HUES6 (cell line): ENCODE measurements around the gene ZSCAN21.
"Not testable (repeated sequence)": the region's sequence is repeated elsewhere in the genome, so short reads cannot be mapped to it uniquely, and the experiment has no call there.

Experiments used
- H3K27ac ChIP-seq: 2 replicates; pipeline ENCODE4 v1.7.0; 2013; ENCODE audit warnings: low read depth, mild to moderate bottlenecking, low read length, inconsistent platforms
- H3K27me3 ChIP-seq: 2 replicates; pipeline ENCODE4 v1.6.1; 2013; ENCODE audit warnings: low read length; ENCODE audit not compliant: control insufficient read depth, insufficient read depth
- H3K36me3 ChIP-seq: 2 replicates; pipeline ENCODE4 v1.6.1; 2013; ENCODE audit warnings: low read length; ENCODE audit not compliant: control insufficient read depth, insufficient read depth
- H3K4me1 ChIP-seq: 2 replicates; pipeline ENCODE4 v1.6.1; 2013; ENCODE audit warnings: low read length; ENCODE audit not compliant: control insufficient read depth, insufficient read depth
- H3K4me3 ChIP-seq: 2 replicates; pipeline ENCODE4 v1.5.1; 2013; ENCODE audit warnings: low read depth, low read length
- H3K9ac ChIP-seq: one replicate; pipeline ENCODE4 v1.6.1; 2013; ENCODE audit warnings: mild to moderate bottlenecking, low read length
- H3K9me3 ChIP-seq: 2 replicates; pipeline ENCODE4 v1.6.1; 2013; ENCODE audit warnings: low read depth, low read length; ENCODE audit not compliant: control insufficient read depth, insufficient read depth

Gene ZSCAN21

GRCh38 chr7:100049441-100050291, at the start of gene ZSCAN21:
Gene ZSCAN21 (plus strand): TSS chr7:100049774. CDS start chr7:100057007, 7,233 bp downstream.
- no peaks in the 10 kb centered on the region for H3K9me3 ChIP-seq
- H3K4me3 ChIP-seq, result peak within 1 kb of the TSS; percentile 100
- H3K27ac ChIP-seq, result peak within 1 kb of the TSS; percentile 84
- no peaks in the 10 kb centered on the region for H3K27me3 ChIP-seq
- H3K9ac ChIP-seq, result peak within 1 kb of the TSS; percentile 94
- H3K36me3 ChIP-seq, result peaks cover 12% of the 10 kb centered on the region
- peaks cover 8% of the 10 kb centered on the region; the same call in 1 of the 2 replicates for H3K4me1 ChIP-seq

GRCh38 chr7:100000239-100000638, 49.3 kb upstream of the ZSCAN21 start:
- H3K36me3 ChIP-seq, result no peaks in the 10 kb centered on the region
- H3K27me3 ChIP-seq, result no peaks in the 10 kb centered on the region
- no peak overlapping the region for H3K9ac ChIP-seq
- no peak overlapping the region for H3K27ac ChIP-seq
- H3K4me3 ChIP-seq, result no peak overlapping the region
- no peaks in the 10 kb centered on the region for H3K9me3 ChIP-seq
- peaks cover 11% of the 10 kb centered on the region for H3K4me1 ChIP-seq

DNA sequence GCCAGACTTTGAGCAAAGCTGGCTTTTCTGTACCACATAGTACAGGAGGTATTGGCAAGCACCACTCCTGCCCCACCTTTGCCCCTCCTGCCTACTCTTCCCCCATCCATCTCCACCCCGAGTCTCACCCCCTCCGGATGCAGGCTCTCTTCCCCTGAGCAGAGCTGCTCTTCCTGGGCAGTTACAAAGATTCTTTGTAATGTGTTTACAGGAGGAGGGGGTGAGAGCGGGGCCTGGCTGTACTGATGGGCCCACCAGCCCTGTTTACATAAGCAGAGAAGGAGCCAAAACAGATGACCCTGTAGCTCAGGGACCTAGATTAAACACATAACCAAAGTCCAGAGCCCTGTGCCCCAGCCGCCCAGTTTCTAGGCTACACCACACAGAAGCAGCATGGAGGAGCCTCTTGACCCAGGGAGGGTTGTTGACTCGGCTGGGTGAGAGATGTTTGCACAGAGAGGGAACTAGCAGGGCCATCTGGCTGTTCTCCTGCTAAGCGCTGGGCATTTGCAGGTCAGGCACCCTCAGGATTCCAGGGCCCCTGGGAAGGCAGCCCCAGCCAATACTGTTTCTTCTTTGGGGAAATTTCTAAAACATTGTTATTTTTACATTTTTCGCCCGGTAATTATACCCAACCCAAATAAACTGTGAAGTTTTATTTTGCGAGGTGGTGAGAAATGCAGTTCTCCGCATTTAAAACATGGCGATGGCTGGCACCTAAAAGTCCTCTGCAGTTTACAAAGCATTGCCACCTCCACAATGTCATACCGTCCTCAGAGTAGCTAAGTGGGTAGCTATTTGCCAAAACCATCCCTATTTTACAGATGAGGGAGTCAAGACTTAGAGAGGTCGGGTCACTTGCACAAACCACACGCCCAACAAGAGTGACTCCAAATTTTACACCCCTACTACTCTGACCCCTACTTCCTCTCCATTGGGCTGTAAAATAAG, 45.6 kb upstream of the ZSCAN21 start:
- Histone ChIP-seq H3K36me3 (no peaks in the 10 kb centered on the region), H3K9me3 (no peaks in the 10 kb centered on the region), H3K9ac (no peak overlapping the region), H3K27me3 (no peaks in the 10 kb centered on the region), H3K4me3 (no peak overlapping the region), H3K27ac (no peak overlapping the region), H3K4me1 (peaks cover 11% of the 10 kb centered on the region)

DNA sequence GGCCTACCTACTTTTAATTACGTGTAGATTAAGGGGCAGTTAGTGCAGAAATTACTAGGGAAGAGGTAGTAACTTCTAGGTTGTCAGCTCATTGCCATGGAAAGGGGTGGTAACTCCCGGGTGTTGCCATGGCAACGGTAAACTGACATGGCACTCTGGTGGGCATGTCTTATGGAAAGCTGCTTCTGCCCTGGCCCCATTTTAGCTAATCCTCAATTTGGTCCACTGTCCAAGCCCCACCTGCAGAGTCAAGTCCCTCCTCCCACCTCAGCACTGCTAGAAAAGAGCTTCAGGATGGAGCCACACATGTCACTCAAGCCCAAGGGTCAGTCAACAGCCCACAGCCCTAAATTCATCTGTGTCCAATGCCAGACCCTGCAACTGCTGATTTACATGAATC, 41.7 kb upstream of the ZSCAN21 start:
- H3K4me1 ChIP-seq, result peaks cover 14% of the 10 kb centered on the region
- no peaks in the 10 kb centered on the region for H3K9me3 ChIP-seq
- no peak overlapping the region for H3K27ac ChIP-seq
- H3K4me3 ChIP-seq, result no peak overlapping the region
- no peak overlapping the region for H3K9ac ChIP-seq
- H3K36me3 ChIP-seq, result no peaks in the 10 kb centered on the region
- no peaks in the 10 kb centered on the region; the same call in 1 of the 2 replicates for H3K27me3 ChIP-seq

- no peak overlapping the region for H3K27ac ChIP-seq
- no peaks in the 10 kb centered on the region; the same call in 1 of the 2 replicates for H3K27me3 ChIP-seq
- no peaks in the 10 kb centered on the region for H3K36me3 ChIP-seq
- H3K4me1 ChIP-seq, result peaks cover 13% of the 10 kb centered on the region
- H3K9ac ChIP-seq, result no peak overlapping the region
- no peak overlapping the region for H3K4me3 ChIP-seq
- H3K9me3 ChIP-seq, result no peaks in the 10 kb centered on the region
Measured at GRCh38 chr7:100008525-100008924, 41.0 kb upstream of the ZSCAN21 start.

DNA sequence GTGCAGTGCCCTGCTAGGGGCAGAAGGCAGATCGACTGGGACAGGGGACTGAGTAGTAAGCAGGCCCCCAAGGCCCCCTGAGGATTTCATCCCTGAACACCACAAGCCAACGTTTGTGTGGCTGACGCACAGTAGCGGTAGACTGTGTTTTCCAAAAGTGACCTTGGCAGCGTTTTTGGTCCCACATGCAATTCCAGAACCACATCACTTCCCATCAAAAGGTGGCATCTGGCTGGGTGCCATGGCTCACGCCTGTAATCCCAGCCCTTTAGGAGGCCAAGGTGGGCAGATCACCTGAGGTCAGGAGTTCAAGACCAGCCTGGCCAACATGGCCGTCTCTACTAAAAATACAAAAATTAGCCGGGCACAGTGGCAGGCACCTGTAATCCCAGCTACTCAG, 39.6 kb upstream of the ZSCAN21 start:
- not testable (repeated sequence) for H3K9ac ChIP-seq, H3K27me3 ChIP-seq, H3K4me3 ChIP-seq, H3K36me3 ChIP-seq, H3K9me3 ChIP-seq, H3K27ac ChIP-seq, H3K4me1 ChIP-seq

GRCh38 chr7:100010901-100011300, 38.7 kb upstream of the ZSCAN21 start:
- H3K9ac ChIP-seq, result no peak overlapping the region
- no peaks in the 10 kb centered on the region for H3K36me3 ChIP-seq
- H3K27ac ChIP-seq, result no peak overlapping the region
- no peak overlapping the region for H3K4me3 ChIP-seq
- no peaks in the 10 kb centered on the region for H3K9me3 ChIP-seq
- H3K4me1 ChIP-seq, result peaks cover 7% of the 10 kb centered on the region; the same call in 1 of the 2 replicates
- H3K27me3 ChIP-seq, result no peaks in the 10 kb centered on the region; the same call in 1 of the 2 replicates

GRCh38 chr7:100011516-100011915, 38.1 kb upstream of the ZSCAN21 start:
- no peaks in the 10 kb centered on the region for H3K9me3 ChIP-seq
- no peaks in the 10 kb centered on the region for H3K36me3 ChIP-seq
- no peak overlapping the region for H3K4me3 ChIP-seq
- no peaks in the 10 kb centered on the region; the same call in 1 of the 2 replicates for H3K27me3 ChIP-seq
- H3K9ac ChIP-seq, result no peak overlapping the region
- H3K4me1 ChIP-seq, result peaks cover 11% of the 10 kb centered on the region
- no peak overlapping the region for H3K27ac ChIP-seq

DNA sequence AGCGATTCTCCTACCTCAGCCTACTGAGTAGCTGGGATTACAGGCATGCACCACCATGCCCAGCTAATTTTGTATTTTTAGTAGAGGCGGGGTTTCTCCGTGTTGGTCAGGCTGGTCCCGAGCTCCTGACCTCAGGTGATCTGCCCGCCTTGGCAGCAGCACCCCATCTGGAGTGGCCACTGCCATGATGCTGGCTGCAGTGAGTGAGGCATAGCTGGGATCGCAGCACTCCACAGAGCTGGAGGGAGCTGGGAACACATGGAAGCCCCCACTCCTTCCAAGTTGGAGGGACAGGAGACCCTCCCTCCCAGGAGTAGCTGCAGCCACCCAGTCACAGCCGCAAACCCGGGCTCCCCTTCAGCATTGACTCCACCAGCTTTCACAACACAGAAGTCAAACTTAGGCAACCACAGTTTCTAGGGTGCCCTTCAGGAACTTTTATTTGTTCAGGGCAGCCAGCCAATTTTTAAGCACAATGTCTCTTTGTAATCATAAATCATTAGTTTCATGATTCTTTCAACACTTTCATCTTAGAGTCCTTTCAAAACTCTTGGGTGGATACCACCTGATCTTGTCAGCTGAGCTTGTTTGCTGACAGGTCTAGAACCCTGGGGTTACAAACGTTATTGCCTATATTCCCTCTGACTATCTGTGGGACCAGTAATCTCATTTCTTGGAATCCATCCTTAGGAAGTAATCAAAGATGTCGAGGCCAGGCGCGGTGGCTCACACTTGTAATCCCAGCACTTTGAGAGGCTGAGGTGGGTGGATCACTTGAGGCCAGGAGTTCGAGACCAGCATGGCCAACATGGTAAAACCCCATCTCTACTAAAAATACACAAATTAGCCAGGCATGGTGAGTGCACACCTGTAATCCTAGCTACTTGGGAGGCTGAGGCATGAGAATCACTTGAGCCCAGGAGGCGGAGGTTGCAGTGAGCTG, 36.9 kb upstream of the ZSCAN21 start:
- H3K9me3 ChIP-seq, H3K9ac ChIP-seq: not testable (repeated sequence)

GRCh38 chr7:100013328-100013676, 36.3 kb upstream of the ZSCAN21 start:
- no peaks in the 10 kb centered on the region for H3K9me3 ChIP-seq
- no peak overlapping the region for H3K9ac ChIP-seq
- no peak overlapping the region for H3K4me3 ChIP-seq
- H3K36me3 ChIP-seq, result no peaks in the 10 kb centered on the region
- no peak overlapping the region for H3K27ac ChIP-seq
- peaks cover 15% of the 10 kb centered on the region for H3K4me1 ChIP-seq
- H3K27me3 ChIP-seq, result no peaks in the 10 kb centered on the region; the same call in 1 of the 2 replicates

More for the DNA sequence above, 36.9 kb upstream of the ZSCAN21 start:
- H3K4me3 ChIP-seq, H3K27me3 ChIP-seq, H3K27ac ChIP-seq, H3K36me3 ChIP-seq: not testable (repeated sequence)
- H3K4me1 ChIP-seq, result peaks cover 15% of the 10 kb centered on the region
